Inferior parietal cortex (tissue), 1 donor: Measurements from ENCODE around the gene E2F4.

Experiments
- DNase-seq: peaks from one replicate; pipeline ENCODE4 v3.0.0-alpha.2; 2016; ENCODE audit errors: extremely low spot score

Gene E2F4

DNA sequence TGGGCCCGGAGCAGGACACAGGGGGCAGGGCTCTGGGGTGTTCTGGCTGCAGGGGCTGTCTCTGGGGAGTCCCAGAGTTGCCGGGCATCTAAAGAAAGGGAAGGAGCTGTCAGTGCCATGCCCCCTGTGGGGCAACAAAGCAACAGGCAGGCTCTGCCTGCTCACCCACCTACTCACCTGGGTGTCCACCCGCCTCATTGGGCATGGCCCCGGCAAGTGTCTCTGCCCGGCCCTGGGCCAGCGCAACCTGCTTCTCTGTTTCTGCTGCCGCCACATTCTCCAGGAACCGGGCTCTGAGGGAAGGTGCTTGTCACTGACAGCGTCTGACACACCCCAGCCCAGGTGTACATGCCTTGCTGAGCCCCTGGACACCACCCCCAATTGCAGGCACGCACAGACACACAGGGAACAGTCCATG, 42.2 kb downstream of the E2F4 start:
- no peak for DNase-seq

DNA sequence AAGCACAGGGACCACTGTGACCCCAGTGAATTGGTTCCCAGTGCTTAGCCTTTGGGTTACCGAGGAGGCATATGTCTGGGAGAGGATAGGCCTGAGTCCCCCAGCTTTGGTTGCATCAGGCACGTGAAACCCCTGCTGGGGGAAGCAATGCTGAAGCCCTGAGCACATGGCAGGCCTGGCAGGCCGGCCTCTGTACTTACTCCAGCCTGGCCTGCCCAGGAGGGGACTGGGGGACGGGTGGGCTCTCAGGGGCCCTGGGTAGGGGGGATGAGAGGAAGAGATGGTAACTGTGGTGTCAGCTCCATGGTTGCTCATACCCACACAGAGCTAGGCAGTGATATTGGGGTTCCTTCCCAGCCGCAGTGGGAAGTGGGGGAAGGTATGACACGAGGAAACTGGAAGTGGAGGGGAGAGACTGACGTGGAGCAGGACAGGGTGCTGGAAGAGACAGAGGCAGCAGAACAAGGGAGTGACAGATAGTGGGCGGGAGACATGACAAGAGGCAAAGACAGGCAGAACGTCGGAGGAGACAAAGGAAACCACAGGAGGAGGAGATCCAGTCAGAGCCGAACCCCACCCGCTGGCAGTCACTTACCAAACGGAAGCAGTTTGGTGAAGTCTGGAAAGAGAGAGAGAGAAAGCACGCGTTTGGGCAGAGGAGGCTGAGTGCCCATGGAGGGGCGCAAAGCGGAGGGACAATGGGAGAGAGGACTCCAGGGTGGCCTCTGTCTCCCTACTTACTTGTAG, 44.0 kb downstream of the E2F4 start:
- DNase-seq, result no peak

DNA sequence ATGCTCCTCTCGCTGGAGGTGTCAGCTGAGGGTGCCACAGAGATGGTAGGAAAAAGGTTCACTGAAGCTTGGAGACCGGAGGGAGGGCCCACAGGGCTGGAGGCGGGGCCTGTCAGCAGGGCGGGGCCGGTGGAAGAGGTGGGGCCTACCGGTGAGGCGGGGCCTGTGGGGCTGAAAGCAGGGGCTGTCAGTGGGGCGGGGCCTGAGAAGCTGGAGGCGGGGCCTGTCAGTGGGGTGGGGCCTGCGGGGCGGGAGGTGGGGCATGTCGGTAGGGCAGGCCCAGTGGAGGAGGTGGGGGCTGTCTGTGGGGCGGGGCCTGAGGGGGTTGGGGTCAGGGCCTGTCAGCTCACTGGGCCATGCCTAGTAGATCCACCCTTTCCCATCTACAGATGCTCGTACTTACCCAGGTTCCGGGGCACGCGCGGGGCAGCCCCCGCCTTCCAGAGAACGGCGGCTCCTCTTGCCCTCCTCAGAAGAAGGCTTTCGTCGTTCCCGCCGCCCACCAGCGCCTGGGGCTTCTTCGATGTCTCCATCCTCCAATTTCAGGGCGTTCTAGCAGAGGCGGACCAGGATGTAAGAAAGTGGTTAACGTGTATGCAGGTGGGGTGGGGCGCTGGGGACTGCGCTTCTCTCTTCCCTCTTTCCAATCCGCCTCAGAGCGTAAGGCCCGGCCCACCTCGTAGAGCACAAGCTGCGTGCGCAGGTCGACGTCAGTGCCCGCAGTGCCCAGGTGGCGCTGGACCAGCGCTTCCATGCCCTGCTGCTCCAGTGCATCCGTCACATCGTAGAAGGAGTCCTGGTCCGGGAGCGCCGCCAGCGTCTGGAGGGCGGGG, 44.8 kb downstream of the E2F4 start:
- no peak for DNase-seq

DNA sequence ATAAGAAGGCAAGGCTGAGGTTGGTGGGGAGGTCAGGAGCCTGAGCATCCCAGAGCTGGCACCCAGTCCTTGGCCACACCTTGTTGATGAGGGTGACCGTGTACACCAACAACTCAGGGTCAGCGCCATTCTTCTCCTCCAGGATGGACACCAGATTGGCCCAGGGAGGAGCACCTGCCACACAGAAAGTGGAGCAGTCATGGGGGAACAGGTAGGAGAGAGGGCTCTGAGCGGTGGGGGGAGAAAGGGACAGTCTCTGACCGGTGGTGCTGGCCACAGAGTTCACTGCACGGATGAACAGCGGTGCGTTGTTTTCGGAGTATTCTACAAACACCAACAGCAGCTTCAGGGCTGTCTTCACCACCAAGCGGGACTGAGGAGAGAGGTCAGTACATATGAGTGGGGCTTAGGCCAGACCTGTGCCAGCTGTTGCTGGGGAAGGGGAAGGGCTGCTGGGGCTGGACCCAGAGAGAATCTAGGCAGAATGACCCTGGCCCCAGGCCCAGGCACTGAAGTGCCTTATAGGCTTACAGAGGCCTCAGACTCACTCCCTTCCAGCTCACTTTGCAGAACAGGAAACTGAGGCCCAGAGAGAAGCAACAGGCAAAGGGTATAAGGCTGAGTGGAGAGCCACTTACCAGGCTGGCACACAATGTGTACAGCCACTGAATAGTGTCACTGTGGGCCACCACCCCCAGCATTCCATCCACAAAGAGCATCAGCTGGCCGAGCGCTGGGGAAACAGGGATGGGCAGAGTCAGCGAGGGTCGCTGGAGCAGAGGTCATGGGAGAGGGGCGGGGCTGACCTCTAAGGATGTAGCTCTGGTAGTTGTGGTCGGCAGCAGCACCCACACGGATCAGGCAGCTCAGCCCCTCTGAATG, 45.7 kb downstream of the E2F4 start:
- DNase-seq, result no peak

DNA sequence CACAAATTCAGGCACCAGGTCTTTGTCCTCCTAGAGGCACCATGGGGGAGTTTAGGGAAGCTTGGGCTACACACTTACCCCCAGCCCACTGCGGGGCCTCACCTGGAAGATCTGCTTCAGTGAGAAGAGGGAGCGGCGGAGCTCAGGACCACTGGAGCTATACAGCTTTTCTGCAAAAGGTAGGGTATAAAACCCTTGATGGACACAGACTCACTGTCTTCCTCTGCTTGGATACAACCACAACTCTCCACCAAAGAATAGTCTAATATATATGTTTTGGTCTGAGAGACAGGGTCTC, 46.3 kb downstream of the E2F4 start:
- DNase-seq, result no peak

DNA sequence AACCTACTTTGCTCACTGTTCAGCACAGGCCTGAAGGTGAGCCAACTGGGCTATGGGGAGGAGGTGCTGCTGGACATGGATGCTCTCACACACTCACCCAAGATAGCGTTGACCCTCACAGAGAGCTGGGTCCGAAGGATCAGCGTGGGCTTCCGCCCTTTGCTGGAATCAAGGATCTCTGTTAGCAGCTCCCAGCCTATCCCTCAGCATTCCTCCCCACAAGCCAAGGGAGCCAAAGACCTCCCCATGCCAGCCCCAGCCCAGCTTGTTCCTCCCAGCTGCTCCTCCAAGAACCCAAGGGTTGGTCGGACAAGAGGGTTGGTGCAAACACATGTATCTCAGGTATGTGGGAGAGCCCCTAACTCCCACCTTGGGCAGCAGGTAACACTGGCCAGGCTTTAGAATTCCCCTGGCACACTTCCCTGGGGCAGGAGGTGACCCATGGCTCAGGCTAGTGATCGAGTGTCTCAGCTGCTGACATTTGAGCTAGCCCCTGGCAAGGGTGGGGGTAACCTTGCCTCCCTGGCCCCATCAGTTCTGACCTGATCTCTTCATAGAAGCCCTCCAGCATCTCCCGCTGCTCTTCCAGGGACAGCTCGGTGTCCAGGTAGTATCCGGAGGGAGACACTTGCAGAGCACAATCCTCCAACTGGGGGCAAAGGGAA, 47.0 kb downstream of the E2F4 start:
- DNase-seq, result no peak

DNA sequence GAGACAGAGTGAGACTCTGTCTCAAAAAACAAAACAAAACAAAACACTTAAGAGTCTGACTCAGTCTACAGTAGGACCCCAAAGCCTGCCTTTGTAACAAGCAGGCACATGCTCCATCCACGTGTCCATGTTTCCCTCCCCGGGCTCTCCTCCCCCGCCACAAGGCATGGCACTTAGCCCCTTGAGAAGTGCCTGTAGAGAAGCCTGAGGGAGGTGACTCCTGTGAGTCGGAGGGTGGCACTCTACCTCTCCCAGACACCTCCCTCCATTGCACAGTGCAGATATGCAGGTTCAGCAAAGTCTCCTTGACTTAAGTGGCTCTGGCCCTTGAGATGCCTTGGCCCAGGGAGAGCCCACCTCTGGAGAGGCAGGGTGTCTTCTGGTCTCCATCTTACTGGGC, 48.6 kb downstream of the E2F4 start:
- DNase-seq, result no peak

DNA sequence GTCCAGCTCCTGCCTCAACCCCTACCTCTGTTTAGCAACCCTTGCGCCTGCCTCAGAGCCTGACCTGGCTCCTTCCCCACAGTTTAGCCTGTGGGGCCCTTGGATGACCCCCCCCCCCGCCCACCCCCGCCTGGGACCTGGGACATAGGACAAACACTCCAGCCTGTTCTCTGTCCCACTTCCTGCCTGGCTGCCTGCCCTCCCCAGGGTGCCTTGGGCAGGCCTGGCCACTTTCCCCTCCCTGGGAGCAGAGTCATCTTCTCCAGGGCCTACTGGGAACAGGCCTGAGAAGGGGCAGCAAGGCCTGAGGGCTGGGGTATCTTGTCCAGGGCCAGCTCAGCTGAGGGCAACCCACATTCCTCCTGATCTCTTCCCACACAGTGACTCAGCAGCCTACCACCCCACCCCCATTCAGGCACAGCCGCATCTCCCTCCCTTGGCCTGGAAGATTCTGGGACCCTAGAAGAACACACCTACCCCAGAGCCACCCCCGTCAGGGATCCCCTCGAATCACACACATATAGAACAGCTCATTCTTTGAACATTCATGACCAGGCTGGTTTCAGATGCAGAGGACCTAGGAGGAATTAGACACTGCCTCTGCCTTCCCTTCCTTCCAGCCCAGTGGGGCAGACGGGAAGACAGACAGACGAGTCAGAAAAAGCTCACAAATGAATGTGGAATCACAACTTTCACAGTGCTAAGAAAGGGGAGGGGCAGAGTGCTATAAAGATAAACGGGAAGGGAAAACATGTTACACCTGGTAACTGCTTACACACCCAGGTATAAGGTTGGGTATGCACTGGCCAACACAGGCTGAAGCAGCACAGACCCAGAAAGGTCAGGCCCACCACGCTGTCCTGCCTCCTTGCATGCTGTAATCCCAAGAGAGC, 49.3 kb downstream of the E2F4 start:
- no peak for DNase-seq

DNA sequence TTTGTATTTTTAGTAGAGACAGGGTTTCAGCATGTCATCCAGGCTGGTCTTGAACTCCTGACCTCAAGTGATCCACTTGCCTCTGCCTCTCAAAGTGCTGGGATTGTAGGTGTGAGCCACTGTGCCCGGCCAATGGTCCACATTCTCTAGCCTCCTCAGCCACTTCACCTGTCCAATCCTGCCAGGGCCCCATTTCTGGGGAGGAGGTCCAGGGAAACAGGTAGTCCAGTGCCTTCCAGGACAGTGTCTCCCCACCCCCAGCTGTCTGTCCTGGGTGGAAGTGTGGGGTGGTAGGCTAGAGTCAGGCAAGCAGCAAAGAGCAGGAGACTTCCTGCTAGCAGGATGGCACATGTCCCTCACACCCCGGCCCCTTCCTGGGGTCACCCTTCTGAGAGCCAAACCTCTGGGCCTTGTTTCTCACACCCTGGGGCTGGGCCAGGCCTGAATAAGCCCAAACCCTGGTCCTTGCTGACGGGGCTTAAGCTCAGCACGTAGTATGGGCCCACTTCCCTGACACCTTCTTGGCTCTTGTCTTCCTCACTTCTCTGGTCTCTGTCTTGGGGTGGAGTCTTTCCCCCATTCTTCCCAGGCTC, 50.3 kb downstream of the E2F4 start:
- DNase-seq, result no peak

DNA sequence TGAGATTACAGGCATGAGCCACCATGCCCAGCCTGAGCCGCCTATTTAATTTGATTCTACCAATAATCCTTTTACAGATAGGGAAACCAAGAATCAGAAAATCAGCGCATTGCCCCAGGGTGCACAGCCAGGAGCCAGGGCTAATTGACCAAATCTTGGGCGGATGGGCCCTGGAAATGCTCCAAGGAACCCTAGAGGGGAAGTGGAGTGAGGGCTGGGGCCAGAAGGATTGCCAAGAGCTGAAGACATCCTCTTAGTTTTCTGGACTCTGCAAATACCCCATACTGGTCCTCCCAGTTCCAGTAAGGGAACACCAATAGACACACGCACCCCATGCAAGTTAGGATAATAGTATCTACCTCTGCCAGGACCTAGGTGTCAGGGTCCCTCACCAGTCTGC, 51.5 kb downstream of the E2F4 start:
- DNase-seq, result no peak

DNA sequence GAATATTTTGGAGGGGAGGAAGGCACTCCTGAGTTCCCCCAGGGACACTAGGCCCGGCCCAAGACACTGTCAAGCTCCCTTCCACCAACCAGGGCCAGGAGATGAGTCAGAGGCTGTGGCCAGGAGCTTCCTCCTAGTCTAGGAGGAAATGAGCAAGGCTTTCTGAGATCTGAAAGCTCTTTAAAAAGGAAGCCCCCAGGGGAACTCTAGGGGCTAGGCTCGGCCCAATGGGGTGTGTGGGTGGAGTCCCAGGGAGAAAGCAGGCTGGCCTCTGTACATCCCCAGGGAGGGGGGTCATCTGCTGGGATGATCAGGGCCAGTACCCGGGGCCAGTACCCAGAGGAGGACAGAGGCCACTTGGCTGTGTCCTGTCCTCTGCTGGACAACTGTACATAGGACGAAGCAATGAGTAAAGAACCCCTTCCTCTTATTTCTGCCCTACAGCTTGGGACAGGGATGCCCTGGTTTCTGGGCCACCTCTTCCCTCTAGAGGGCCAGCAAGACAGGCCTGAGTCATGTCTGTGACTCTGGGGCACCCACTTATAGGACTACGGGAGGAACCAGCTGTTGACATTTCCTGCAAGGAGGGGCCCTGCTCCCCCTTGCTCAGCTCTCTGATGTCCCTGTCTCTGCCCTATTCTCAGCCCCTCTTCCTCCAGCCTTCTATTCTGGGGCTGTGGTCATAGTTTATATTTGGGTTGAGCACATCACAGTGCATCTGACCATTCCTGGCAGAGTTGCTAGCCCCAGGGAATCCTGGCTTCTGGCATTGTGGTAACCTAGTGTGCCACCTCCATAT, 52.6 kb downstream of the E2F4 start:
- no peak for DNase-seq

DNA sequence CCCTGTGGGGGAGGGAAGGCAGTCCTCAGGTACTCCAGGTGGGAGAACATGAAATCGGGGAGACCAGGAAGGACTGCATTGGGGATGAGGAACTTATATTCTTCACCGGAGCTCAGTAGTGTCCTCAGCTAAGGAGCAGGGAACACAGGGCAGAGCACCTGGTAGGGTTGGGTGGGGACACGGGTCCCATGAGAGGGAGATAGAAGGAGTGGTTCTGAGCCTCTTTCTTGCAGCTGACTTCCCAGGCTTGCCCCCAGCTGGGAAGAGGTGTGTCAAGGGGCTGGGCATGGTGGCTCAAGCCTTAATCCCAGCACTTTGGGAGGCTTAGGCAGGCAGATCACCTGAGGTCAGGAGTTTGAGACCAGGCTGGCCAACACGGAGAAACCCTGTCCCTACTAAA, 53.2 kb downstream of the E2F4 start:
- DNase-seq, result no peak

DNA sequence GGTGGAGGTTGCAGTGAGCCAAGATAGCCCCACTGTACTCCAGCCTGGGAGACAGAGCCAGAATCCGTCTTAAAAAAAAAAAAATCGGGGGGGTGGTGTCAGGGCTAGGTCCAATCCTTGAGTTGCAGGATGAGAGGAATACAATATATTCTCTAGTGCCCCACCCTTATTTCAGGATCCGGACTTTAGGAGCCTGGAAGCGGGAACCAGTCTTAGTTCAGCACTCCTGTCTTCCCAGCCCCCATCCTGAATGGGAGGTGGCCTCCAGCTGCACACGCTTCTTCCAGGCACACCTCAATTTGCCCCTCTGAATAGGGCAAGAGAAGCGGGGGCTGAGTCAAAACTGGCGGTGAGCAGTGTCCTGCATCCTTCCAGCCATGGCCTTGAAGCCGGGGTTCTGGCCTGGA, 53.7 kb downstream of the E2F4 start:
- no peak for DNase-seq

DNA sequence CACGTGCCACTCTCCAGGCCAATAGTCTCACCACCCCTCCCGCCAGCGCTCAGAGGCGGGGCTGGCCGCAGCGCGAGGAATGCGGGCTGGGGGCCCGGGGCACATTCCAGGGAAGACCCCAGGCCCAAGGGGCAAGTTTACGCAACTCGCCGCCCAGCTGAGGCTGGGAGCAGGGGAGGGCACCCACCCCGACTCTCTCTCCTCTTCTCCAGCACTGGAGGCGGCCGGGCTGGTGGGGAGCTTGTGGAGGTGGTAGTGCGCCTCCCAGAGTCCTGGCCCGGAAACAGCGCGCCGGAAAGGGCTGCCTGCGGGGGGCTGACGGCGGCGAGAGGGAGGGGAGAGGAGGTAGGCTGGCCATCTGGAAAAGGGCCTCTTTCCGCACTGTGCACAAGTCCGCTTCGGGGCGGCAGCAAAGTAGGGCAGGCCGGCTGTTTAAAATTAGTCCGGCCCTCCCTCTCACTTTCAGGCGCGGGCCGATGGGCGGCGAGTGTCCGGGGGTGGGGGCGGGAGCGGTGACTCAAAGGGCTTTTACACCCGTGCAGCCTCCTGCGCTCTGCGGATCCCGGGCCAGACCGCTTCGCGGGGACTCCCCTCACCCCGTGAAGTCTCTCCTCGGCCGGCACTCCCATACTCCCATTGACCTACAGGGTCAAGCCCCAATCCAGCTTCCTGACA, 54.3 kb downstream of the E2F4 start:
- no peak for DNase-seq

DNA sequence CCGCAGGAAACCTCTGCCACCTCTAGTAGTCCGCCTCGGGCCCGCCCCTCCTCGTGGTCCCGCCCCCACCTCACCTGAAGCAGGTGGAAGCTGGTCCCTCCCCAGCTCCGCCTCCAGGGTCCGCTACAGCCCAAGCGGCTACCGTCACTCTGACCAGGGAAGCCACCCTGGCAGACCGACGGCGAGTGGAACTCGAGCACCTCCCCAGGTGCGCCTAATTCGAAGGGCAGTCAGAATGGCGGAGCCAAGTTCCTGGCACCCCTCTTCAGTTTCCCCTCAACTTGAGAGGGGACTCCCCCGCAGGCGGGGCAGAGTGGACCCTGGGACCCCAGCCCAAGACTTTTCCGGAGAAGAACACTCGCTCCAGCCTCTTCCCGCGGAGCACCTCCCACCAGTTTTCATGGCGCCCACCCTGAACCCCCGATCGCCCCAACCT, 54.8 kb downstream of the E2F4 start:
- DNase-seq, result no peak

DNA sequence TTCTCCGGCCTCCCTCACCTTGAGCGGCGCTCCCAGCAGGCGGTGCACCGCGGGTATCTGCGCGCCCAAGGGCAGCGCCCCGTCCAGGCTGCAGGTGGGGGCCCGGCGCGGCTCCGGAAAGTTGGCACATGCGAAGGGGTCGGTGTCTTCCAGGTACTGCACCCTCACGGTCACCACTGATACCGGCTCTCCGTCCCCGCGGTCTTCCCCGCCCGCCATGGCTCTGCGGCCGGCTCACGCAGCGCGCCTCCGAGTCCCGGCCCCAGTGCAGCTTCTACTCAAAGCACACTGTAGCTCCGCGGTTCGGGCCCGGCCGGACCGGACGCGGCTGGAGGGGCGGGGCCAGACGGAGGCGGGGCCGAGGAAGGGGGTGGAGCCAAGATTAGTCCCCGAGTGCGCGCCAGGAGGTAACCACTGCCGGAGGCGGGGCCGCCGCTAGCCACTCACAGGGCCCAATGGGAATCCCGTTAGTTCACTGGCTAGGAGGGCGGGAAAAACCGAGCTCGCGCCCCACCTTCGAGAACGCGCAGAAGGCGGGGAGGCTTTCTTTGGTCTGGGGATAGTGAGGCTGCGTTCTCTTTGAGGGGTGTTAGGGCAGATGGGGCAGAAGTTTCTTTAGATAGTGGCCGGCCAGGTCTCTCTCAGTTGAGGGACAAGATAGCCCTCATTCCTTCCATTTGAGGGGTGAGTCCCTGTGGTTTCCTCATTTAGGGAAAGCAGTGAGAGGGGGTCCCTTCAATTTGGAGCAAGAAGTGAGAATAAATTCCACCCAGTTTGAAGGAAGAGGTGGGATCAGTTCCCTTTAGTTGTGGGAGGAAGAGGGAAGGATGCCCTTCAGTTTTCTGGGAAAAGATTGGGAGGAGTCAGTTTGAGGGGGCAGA, 55.5 kb downstream of the E2F4 start, which contains the start of gene FHOD1:
FHOD1 (minus strand) TSS at position 290 of the 881 bp plus-strand sequence; CDS start at position 219, 71 bp downstream.
- peak; percentile 88 for DNase-seq

DNA sequence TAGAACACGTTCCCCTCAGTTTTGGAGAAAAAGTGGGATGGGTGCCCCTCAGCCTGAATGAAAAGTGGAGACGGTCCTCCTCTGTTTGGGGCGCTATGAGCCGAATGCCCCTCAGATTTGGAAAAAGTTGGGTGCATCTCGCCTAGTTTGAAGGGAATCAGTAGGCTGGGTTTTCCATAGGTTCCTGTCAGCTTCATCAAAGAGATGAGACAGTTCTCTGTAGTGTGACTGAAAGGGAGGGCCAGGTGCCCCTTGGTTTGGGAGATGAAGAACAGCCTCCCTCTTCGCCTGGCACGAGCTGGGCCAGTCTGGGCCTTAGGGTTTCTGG, 56.1 kb downstream of the E2F4 start:
- no peak for DNase-seq
